ENCODE data around the gene MASP1.

MASP1 gene

GRCh38 chr3:187295316-187296034 is 3.9 kb upstream of the MASP1 start:
- DNase-seq (ENCODE audit: low read depth in 1 of 2, low spot score in 1 of 2), result no peak

GRCh38 chr3:187293516-187294430 is 2.2 kb upstream of the MASP1 start:
- no peak for DNase-seq (ENCODE audit: low read depth in 1 of 2, low spot score in 1 of 2)

- no peak for DNase-seq (ENCODE audit: low read depth in 1 of 2, low spot score in 1 of 2)
Measured at GRCh38 chr3:187292631-187293515, 1.3 kb upstream of the MASP1 start.

- no peak for DNase-seq (ENCODE audit: low read depth in 1 of 2, low spot score in 1 of 2)
Measured at GRCh38 chr3:187292181-187292580, 644 bp upstream of the MASP1 start.

- no peak for DNase-seq (ENCODE audit: low read depth in 1 of 2, low spot score in 1 of 2)
Measured at GRCh38 chr3:187291001-187291511, 481 bp downstream of the MASP1 start.

GRCh38 chr3:187290503-187290902 is 1.0 kb downstream of the MASP1 start:
- DNase-seq (ENCODE audit: low read depth in 1 of 2, low spot score in 1 of 2), result no peak

GRCh38 chr3:187288855-187289605 is 2.5 kb downstream of the MASP1 start:
- no peak for DNase-seq (ENCODE audit: low read depth in 1 of 2, low spot score in 1 of 2)

GRCh38 chr3:187288131-187288854 is 3.2 kb downstream of the MASP1 start:
- DNase-seq (ENCODE audit: low read depth in 1 of 2, low spot score in 1 of 2), result no peak

- DNase-seq (ENCODE audit: low read depth in 1 of 2, low spot score in 1 of 2), result no peak
Measured at GRCh38 chr3:187287256-187287655, 4.3 kb downstream of the MASP1 start.

- no peak for DNase-seq (ENCODE audit: low read depth in 1 of 2, low spot score in 1 of 2)
Measured at GRCh38 chr3:187286467-187287059, 5.0 kb downstream of the MASP1 start.

GRCh38 chr3:187281191-187281714 is 10.3 kb downstream of the MASP1 start:
- no peak for DNase-seq (ENCODE audit: low read depth in 1 of 2, low spot score in 1 of 2)

GRCh38 chr3:187280644-187281043 is 10.9 kb downstream of the MASP1 start:
- DNase-seq (ENCODE audit: low read depth in 1 of 2, low spot score in 1 of 2), result no peak

- no peak for DNase-seq (ENCODE audit: low read depth in 1 of 2, low spot score in 1 of 2)
Measured at GRCh38 chr3:187277129-187277462, 14.4 kb downstream of the MASP1 start.

GRCh38 chr3:187276397-187277128 is 15.0 kb downstream of the MASP1 start:
- DNase-seq (ENCODE audit: low read depth in 1 of 2, low spot score in 1 of 2), result no peak

- no peak for DNase-seq (ENCODE audit: low read depth in 1 of 2, low spot score in 1 of 2)
Measured at GRCh38 chr3:187274977-187275338, 16.6 kb downstream of the MASP1 start.

GRCh38 chr3:187274315-187274976 is 17.1 kb downstream of the MASP1 start:
- DNase-seq (ENCODE audit: low read depth in 1 of 2, low spot score in 1 of 2), result no peak

- DNase-seq (ENCODE audit: low read depth in 1 of 2, low spot score in 1 of 2), result no peak
Measured at GRCh38 chr3:187271582-187271981, 20.0 kb downstream of the MASP1 start.

- no peak for DNase-seq (ENCODE audit: low read depth in 1 of 2, low spot score in 1 of 2)
Measured at GRCh38 chr3:187269486-187269885, 22.1 kb downstream of the MASP1 start.

Measured in activated T-helper 1 cell treated with anti-CD3 and anti-CD28 coated beads, Interleukin-2, amount 50 U/mL, for 16 hours (primary cell).